PFSK-1 (cell line): Measurements from ENCODE around the gene MEGF6.

Experiments
- FOXP2 ChIP-seq: optimal IDR thresholded peaks from 2 replicates; pipeline ENCODE3; 2011; ENCODE audit warnings: borderline replicate concordance, control low read depth, inconsistent platforms; ENCODE audit not compliant: insufficient read depth; ENCODE audit errors: extremely low read length, extremely low read depth
- POLR2AphosphoS5 ChIP-seq: IDR thresholded peaks from 2 replicates; pipeline ENCODE4 v1.6.1; 2012; ENCODE audit warnings: low read depth, mild to moderate bottlenecking, control low read depth, low read length, moderate library complexity
- REST ChIP-seq, 2 experiments: IDR thresholded peaks; 2 replicates each; pipeline versions ENCODE4 v1.6.1 to v1.8.0; 2011 to 2012; ENCODE audit warnings: low read depth in 2 of 2, low read length in 2 of 2, control low read depth in 1 of 2, inconsistent platforms in 1 of 2, mild to moderate bottlenecking in 1 of 2, moderate library complexity in 1 of 2; ENCODE audit not compliant: insufficient read depth in 1 of 2
- SIN3A ChIP-seq: IDR thresholded peaks from 2 replicates; pipeline ENCODE4 v1.6.1; 2012; ENCODE audit warnings: mild to moderate bottlenecking, low read length, moderate library complexity, borderline replicate concordance; ENCODE audit not compliant: insufficient read depth
- TAF1 ChIP-seq: IDR thresholded peaks from 2 replicates; pipeline ENCODE4 v1.6.1; 2012; ENCODE audit warnings: low read length, control low read depth, borderline replicate concordance; ENCODE audit not compliant: insufficient read depth

MEGF6 gene

GRCh38 chr1:3599286-3599811 is 12.0 kb downstream of the MEGF6 start:
- TF ChIP-seq SIN3A (no peak), POLR2AphosphoS5 (no peak), REST (IDR thresholded peaks at IDR 0.05; ENCODE audit: insufficient read depth in 1 of 2, low read depth in 2 of 2, low read length in 2 of 2) (no peak), FOXP2 (no peak), TAF1 (no peak)

- TF ChIP-seq SIN3A (no peak), TAF1 (no peak), POLR2AphosphoS5 (no peak), FOXP2 (no peak), REST (IDR thresholded peaks at IDR 0.05; ENCODE audit: insufficient read depth in 1 of 2, low read depth in 2 of 2, low read length in 2 of 2) (no peak)
Measured at GRCh38 chr1:3598522-3599285, 12.6 kb downstream of the MEGF6 start.

GRCh38 chr1:3598051-3598491 is 13.2 kb downstream of the MEGF6 start:
- TF ChIP-seq SIN3A (no peak), POLR2AphosphoS5 (no peak), FOXP2 (no peak), TAF1 (no peak), REST (IDR thresholded peaks at IDR 0.05; ENCODE audit: insufficient read depth in 1 of 2, low read depth in 2 of 2, low read length in 2 of 2) (no peak)

GRCh38 chr1:3597599-3597964 is 13.7 kb downstream of the MEGF6 start:
- no peak for TF ChIP-seq SIN3A
- no peak for TF ChIP-seq POLR2AphosphoS5
- no peak for TF ChIP-seq TAF1
- no peak for TF ChIP-seq REST (IDR thresholded peaks at IDR 0.05; ENCODE audit: insufficient read depth in 1 of 2, low read depth in 2 of 2, low read length in 2 of 2)
- no peak for TF ChIP-seq FOXP2
